ENCODE results near the gene MLH1.

Gene MLH1

DNA sequence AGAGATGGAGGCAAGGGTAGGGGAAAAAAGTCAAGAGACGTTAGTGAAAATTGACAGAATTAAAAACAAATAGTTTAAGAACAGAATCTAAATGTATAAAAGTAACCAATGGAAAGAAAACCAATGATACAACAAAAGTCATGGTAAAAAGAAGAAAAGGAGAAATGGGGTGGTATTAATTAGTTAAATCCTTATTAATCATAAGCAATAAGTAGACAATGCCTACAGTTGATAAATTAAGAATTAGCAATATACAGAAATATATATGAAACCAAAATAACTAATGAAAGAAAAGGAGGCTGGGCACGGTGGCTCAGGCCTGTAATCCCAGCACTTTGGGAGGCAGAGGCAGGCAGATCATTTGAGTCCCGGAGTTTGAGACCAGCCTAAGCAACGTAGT is 24.2 kb upstream of the MLH1 start:
- Histone ChIP-seq H3K27ac (ENCODE audit: low read length) (no peak overlapping the region), H3K4me3 (ENCODE audit: low read length) (no peak overlapping the region), H3K4me1 (ENCODE audit: low read length) (peaks cover 6% of the 10 kb centered on the region; the same call in 1 of the 2 replicates), H3K36me3 (replicated peaks; ENCODE audit: insufficient read depth, low read length) (no peaks in the 10 kb centered on the region), H3K27me3 (replicated peaks; ENCODE audit: insufficient read depth, low read length) (no peaks in the 10 kb centered on the region), H3K9ac (ENCODE audit: low read length) (no peak overlapping the region), H2AFZ (ENCODE audit: low read length) (no peak overlapping the region), H3K9me3 (replicated peaks; ENCODE audit: insufficient read depth, low read length) (no peaks in the 10 kb centered on the region), H3K79me2 (ENCODE audit: low read length) (no peaks in the 10 kb centered on the region), H3F3A (ENCODE audit: insufficient read depth, low read length) (no peaks in the 10 kb centered on the region), H4K20me1 (ENCODE audit: insufficient read depth, low read length) (no peaks in the 10 kb centered on the region), H3K4me2 (ENCODE audit: low read depth, low read length) (no peak overlapping the region), H3K9me2 (replicated peaks; ENCODE audit: insufficient read depth, low read length) (no peaks in the 10 kb centered on the region; the same call in 1 of the 2 replicates)
- DNase-seq = no peak
- TF ChIP-seq, protein P1, sequence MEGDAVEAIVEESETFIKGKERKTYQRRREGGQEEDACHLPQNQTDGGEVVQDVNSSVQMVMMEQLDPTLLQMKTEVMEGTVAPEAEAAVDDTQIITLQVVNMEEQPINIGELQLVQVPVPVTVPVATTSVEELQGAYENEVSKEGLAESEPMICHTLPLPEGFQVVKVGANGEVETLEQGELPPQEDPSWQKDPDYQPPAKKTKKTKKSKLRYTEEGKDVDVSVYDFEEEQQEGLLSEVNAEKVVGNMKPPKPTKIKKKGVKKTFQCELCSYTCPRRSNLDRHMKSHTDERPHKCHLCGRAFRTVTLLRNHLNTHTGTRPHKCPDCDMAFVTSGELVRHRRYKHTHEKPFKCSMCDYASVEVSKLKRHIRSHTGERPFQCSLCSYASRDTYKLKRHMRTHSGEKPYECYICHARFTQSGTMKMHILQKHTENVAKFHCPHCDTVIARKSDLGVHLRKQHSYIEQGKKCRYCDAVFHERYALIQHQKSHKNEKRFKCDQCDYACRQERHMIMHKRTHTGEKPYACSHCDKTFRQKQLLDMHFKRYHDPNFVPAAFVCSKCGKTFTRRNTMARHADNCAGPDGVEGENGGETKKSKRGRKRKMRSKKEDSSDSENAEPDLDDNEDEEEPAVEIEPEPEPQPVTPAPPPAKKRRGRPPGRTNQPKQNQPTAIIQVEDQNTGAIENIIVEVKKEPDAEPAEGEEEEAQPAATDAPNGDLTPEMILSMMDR (IDR thresholded peaks at IDR 0.05; ENCODE audit: low read length) = no peak
- no peak for TF ChIP-seq EZH2 (optimal IDR thresholded peaks at IDR 0.05; ENCODE audit: low read depth, low read length)
- no peak for TF ChIP-seq EZH2phosphoT487 (IDR thresholded peaks at IDR 0.05; ENCODE audit: low read length)

DNA sequence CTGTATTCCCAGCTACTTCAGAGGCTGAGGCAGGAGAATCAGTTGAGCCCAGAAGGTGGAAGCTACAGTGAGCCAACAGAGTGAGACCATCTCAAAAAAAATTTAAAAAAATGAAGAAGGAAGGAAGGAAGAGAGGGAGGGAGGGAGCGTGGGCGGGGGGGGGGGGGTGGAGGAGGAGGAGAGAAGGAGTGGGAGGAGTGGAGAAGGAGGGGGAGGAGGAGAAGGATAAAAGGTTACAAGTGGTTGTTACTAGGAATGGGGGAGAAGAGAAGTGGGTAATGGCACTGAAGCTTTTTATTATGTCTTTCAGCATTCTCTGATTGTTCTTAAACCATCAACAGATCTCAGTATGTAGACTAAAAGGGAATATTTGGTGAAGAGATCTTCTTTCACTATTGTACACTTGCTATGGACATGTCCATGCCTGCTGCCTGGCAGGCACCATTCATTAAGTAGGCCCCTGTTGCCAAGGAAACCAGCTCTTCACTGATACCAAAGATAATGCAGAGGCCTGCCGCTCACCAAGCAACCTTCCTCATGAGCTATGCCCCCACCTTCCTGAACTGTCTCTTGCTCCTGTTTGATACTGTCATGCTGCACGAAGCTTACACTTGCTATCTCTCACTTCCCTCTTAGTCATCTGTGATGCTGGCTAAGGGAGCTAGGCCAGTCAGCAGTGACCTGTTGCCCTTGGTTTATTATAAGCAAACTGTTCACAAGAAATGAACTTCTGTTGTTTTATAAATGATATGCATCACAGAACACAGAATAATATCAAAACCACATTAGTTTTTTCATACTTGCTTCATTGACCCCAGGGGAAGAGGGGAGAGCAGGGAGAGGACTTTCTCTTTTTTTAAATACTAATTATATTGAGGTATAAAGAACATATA is 23.5 kb upstream of the MLH1 start:
- Histone ChIP-seq H3K9me2 (replicated peaks; ENCODE audit: insufficient read depth, low read length) (no peaks in the 10 kb centered on the region; the same call in 1 of the 2 replicates), H4K20me1 (ENCODE audit: insufficient read depth, low read length) (no peaks in the 10 kb centered on the region), H3K79me2 (ENCODE audit: low read length) (no peaks in the 10 kb centered on the region), H3K27me3 (replicated peaks; ENCODE audit: insufficient read depth, low read length) (no peaks in the 10 kb centered on the region), H3K4me2 (ENCODE audit: low read depth, low read length) (no peak overlapping the region), H3K27ac (ENCODE audit: low read length) (no peak overlapping the region), H3F3A (ENCODE audit: insufficient read depth, low read length) (no peaks in the 10 kb centered on the region), H2AFZ (ENCODE audit: low read length) (no peak overlapping the region), H3K4me3 (ENCODE audit: low read length) (no peak overlapping the region), H3K36me3 (replicated peaks; ENCODE audit: insufficient read depth, low read length) (no peaks in the 10 kb centered on the region), H3K9me3 (replicated peaks; ENCODE audit: insufficient read depth, low read length) (no peaks in the 10 kb centered on the region), H3K9ac (ENCODE audit: low read length) (no peak overlapping the region), H3K4me1 (ENCODE audit: low read length) (peaks cover 6% of the 10 kb centered on the region; the same call in 1 of the 2 replicates)
- DNase-seq = no peak
- TF ChIP-seq, protein P1 (IDR thresholded peaks at IDR 0.05; ENCODE audit: low read length) = no peak
- no peak for TF ChIP-seq EZH2phosphoT487 (IDR thresholded peaks at IDR 0.05; ENCODE audit: low read length)

DNA sequence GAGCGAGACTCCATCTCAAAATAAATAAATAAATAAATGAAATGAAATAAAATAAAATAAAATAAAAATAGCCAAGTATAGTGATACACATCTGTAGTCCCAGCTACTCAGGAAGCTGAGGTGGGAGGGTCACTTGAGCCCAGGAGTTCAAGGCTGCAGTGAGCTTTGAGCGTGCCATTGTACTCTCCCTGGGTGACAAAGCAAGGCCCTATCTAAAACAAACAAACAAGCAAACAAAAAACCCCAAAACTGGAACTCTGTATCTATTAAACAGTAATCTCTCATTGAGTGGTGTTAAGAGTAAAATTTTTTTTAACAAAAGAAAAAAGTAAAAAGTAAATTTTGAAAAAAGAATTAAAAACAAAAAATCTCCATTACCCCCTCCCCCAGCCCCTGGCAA is 21.2 kb upstream of the MLH1 start:
- Histone ChIP-seq H3K4me2 (ENCODE audit: low read depth, low read length) (no peak overlapping the region), H3K27ac (ENCODE audit: low read length) (no peak overlapping the region)
- DNase-seq = no peak

More for the DNA sequence above, 21.2 kb upstream of the MLH1 start:
- Histone ChIP-seq H2AFZ (ENCODE audit: low read length) (no peak overlapping the region), H3K4me1 (ENCODE audit: low read length) (peaks cover 6% of the 10 kb centered on the region; the same call in 1 of the 2 replicates), H3K36me3 (replicated peaks; ENCODE audit: insufficient read depth, low read length) (no peaks in the 10 kb centered on the region), H3K79me2 (ENCODE audit: low read length) (no peaks in the 10 kb centered on the region), H3K9ac (ENCODE audit: low read length) (no peak overlapping the region), H3K9me2 (replicated peaks; ENCODE audit: insufficient read depth, low read length) (no peaks in the 10 kb centered on the region; the same call in 1 of the 2 replicates), H3K27me3 (replicated peaks; ENCODE audit: insufficient read depth, low read length) (no peaks in the 10 kb centered on the region), H4K20me1 (ENCODE audit: insufficient read depth, low read length) (no peaks in the 10 kb centered on the region), H3K4me3 (ENCODE audit: low read length) (no peak overlapping the region), H3F3A (ENCODE audit: insufficient read depth, low read length) (no peaks in the 10 kb centered on the region), H3K9me3 (replicated peaks; ENCODE audit: insufficient read depth, low read length) (no peaks in the 10 kb centered on the region)
- TF ChIP-seq EZH2phosphoT487 (IDR thresholded peaks at IDR 0.05; ENCODE audit: low read length) (no peak), EZH2 (optimal IDR thresholded peaks at IDR 0.05; ENCODE audit: low read depth, low read length) (no peak)
- TF ChIP-seq, protein P1 (IDR thresholded peaks at IDR 0.05; ENCODE audit: low read length) = no peak
